H1 (cell line): ENCODE measurements around the gene TLCD2. TPM values are rescaled to one million over a fixed set of nuclear protein-coding genes. Genes with fewer than 3 reads are reported as not detected.

Source experiments
- CBX5 ChIP-seq: fragments of 300-800, 300-1000 bp; sonication (generic); IDR thresholded peaks from 2 replicates; pipeline ENCODE4 v1.7.1; 2016; ENCODE audit warnings: antibody characterized with exemption, low read length, low read depth
- CEBPB ChIP-seq: IDR thresholded peaks from 2 replicates; pipeline ENCODE4 v1.6.1; 2012; ENCODE audit warnings: low read depth, low read length
- CHD2 ChIP-seq: IDR thresholded peaks from 2 replicates; pipeline ENCODE4 v1.6.1; 2012; ENCODE audit warnings: low read length, improper control_type of control experiment
- HDAC2 ChIP-seq, 2 experiments: fragments of 300-600 bp in 1 of 2; sonication (generic) in 1 of 2; IDR thresholded peaks; 2 replicates each; pipeline ENCODE4 v1.6.1; 2011 to 2012; ENCODE audit warnings: low read depth in 2 of 2, low read length in 2 of 2, mild to moderate bottlenecking in 2 of 2, moderate library complexity in 2 of 2, borderline replicate concordance in 1 of 2, inconsistent platforms in 1 of 2
- HDAC6 ChIP-seq: IDR thresholded peaks from one replicate; pipeline ENCODE4 v1.7.1; 2012; ENCODE audit warnings: low read depth, mild to moderate bottlenecking, inconsistent platforms, low read length, moderate library complexity
- RXRA ChIP-seq: IDR thresholded peaks from 2 replicates; pipeline ENCODE4 v1.6.1; 2011; ENCODE audit warnings: low read depth, mild to moderate bottlenecking, low read length, moderate library complexity; ENCODE audit not compliant: insufficient read depth
- SIRT6 ChIP-seq: IDR thresholded peaks from one replicate; pipeline ENCODE4 v1.7.1; 2012; ENCODE audit warnings: low read length, inconsistent platforms
- TEAD4 ChIP-seq: IDR thresholded peaks from 2 replicates; pipeline ENCODE4 v1.6.1; 2012; ENCODE audit warnings: low read depth, low read length, inconsistent platforms, mixed read lengths
- ZNF274 ChIP-seq: IDR thresholded peaks from 2 replicates; pipeline ENCODE4 v1.7.0; 2012; ENCODE audit warnings: low read length, borderline replicate concordance; ENCODE audit errors: extremely low read depth
- polyA plus RNA-seq, 7 experiments: library from polyadenylated mRNA; depleted of rRNA in 3 of 7; stranded (reverse) in 5 of 7; unstranded in 2 of 7; fragments of >200 nt in 5 of 7; fragments of 200-250 nt in 2 of 7; gene quantifications; 1 replicate in 5 of 7; 2 replicates in 1 of 7; 4 replicates in 1 of 7; pipeline versions ENCODE4 v1.2.1 to v1.2.3, GENCODE V29; 2011 to 2013; ENCODE audit warnings: missing spikeins in 2 of 7, mixed read lengths in 2 of 7
- total RNA-seq: library from RNA; stranded (reverse); fragmentation: NEBNext Ultra II Directional; extraction: Animal tissue kit (Norgen Biotek cat#: 25700); gene quantifications from 2 replicates; pipeline ENCODE4 v1.2.1, GENCODE V29; 2021
- TF ChIP-seq, protein P1 (sequence below): fragments of 300-600 bp; sonication (generic); IDR thresholded peaks from 2 replicates; pipeline ENCODE4 v1.7.1; 2012; ENCODE audit warnings: low read length, moderate library complexity, mild to moderate bottlenecking, inconsistent platforms; ENCODE audit not compliant: insufficient replicate concordance

Gene TLCD2
- total and polyA plus RNA-seq, 2 of the 8 experiments (the other 6 are each of a cell fraction or from before 2014, with no cell fraction given): 0.47 to 1.4 TPM

DNA sequence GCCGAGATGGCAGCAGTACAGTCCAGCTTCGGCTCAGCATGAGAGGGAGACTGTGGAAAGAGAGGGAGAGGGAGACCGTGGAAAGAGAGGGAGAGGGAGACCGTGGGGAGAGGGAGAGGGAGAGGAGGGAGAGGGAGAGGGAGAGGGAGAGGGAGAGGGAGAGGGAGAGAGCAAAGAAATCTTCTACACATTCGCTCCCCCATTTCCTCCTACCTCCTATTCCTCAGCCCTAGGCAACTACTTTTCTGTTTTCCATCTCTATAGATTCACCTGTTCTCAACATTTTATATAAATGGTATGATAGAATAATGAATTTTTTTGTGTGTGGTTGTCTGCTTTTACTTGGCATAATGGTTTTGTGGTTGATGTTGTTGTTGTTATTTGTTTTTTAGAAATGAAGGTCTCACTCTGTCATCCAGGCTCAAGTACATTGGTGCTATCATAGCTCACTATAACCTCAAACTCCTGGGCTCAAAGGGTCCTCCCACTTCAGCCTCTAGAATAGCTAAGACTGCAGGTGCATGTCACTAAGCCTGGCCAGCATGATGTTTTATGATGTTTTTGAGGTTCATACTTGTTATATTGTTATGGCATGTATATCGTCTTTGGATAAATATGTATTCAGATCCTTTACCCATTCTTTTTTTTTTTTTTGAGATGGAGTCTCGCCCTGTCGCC, 19.5 kb downstream of the TLCD2 start (continued):
- TF ChIP-seq HDAC2 (IDR thresholded peaks at IDR 0.05; ENCODE audit: borderline replicate concordance in 1 of 2, low read depth in 2 of 2, low read length in 2 of 2) (no peak), HDAC6 (no peak), ZNF274 (no peak), CEBPB (no peak), CHD2 (no peak), SIRT6 (no peak), CBX5 (no peak), RXRA (no peak), TEAD4 (no peak)
- TF ChIP-seq, protein P1, sequence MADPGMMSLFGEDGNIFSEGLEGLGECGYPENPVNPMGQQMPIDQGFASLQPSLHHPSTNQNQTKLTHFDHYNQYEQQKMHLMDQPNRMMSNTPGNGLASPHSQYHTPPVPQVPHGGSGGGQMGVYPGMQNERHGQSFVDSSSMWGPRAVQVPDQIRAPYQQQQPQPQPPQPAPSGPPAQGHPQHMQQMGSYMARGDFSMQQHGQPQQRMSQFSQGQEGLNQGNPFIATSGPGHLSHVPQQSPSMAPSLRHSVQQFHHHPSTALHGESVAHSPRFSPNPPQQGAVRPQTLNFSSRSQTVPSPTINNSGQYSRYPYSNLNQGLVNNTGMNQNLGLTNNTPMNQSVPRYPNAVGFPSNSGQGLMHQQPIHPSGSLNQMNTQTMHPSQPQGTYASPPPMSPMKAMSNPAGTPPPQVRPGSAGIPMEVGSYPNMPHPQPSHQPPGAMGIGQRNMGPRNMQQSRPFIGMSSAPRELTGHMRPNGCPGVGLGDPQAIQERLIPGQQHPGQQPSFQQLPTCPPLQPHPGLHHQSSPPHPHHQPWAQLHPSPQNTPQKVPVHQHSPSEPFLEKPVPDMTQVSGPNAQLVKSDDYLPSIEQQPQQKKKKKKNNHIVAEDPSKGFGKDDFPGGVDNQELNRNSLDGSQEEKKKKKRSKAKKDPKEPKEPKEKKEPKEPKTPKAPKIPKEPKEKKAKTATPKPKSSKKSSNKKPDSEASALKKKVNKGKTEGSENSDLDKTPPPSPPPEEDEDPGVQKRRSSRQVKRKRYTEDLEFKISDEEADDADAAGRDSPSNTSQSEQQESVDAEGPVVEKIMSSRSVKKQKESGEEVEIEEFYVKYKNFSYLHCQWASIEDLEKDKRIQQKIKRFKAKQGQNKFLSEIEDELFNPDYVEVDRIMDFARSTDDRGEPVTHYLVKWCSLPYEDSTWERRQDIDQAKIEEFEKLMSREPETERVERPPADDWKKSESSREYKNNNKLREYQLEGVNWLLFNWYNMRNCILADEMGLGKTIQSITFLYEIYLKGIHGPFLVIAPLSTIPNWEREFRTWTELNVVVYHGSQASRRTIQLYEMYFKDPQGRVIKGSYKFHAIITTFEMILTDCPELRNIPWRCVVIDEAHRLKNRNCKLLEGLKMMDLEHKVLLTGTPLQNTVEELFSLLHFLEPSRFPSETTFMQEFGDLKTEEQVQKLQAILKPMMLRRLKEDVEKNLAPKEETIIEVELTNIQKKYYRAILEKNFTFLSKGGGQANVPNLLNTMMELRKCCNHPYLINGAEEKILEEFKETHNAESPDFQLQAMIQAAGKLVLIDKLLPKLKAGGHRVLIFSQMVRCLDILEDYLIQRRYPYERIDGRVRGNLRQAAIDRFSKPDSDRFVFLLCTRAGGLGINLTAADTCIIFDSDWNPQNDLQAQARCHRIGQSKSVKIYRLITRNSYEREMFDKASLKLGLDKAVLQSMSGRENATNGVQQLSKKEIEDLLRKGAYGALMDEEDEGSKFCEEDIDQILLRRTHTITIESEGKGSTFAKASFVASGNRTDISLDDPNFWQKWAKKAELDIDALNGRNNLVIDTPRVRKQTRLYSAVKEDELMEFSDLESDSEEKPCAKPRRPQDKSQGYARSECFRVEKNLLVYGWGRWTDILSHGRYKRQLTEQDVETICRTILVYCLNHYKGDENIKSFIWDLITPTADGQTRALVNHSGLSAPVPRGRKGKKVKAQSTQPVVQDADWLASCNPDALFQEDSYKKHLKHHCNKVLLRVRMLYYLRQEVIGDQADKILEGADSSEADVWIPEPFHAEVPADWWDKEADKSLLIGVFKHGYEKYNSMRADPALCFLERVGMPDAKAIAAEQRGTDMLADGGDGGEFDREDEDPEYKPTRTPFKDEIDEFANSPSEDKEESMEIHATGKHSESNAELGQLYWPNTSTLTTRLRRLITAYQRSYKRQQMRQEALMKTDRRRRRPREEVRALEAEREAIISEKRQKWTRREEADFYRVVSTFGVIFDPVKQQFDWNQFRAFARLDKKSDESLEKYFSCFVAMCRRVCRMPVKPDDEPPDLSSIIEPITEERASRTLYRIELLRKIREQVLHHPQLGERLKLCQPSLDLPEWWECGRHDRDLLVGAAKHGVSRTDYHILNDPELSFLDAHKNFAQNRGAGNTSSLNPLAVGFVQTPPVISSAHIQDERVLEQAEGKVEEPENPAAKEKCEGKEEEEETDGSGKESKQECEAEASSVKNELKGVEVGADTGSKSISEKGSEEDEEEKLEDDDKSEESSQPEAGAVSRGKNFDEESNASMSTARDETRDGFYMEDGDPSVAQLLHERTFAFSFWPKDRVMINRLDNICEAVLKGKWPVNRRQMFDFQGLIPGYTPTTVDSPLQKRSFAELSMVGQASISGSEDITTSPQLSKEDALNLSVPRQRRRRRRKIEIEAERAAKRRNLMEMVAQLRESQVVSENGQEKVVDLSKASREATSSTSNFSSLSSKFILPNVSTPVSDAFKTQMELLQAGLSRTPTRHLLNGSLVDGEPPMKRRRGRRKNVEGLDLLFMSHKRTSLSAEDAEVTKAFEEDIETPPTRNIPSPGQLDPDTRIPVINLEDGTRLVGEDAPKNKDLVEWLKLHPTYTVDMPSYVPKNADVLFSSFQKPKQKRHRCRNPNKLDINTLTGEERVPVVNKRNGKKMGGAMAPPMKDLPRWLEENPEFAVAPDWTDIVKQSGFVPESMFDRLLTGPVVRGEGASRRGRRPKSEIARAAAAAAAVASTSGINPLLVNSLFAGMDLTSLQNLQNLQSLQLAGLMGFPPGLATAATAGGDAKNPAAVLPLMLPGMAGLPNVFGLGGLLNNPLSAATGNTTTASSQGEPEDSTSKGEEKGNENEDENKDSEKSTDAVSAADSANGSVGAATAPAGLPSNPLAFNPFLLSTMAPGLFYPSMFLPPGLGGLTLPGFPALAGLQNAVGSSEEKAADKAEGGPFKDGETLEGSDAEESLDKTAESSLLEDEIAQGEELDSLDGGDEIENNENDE: no peak
